ENCODE data around the gene TBX1.

DNA sequence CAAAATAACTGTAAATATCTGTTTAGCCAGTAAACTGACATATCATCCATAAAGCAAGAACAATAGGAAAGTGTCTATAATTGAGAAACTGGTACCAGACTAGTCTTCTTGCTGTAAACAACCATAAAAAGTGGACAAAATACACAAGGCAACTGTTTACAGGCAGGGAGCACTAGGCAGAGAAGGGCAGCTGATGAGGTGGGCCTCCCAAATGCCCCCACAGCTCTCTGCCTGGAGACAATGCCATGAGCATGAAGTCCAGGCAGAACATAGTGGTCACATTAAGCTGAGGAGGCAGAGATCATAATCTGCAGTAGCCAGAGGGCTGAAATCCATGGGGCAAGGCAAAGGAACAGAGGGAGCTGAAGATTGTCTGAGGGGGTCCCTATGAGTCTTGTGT, 30.7 kb downstream of the TBX1 start:
- TF ChIP-seq POLR2A (IDR thresholded peaks at IDR 0.05) (no peak), POLR2AphosphoS5 (IDR thresholded peaks at IDR 0.05) (no peak)
- TF ChIP-seq, protein P1, sequence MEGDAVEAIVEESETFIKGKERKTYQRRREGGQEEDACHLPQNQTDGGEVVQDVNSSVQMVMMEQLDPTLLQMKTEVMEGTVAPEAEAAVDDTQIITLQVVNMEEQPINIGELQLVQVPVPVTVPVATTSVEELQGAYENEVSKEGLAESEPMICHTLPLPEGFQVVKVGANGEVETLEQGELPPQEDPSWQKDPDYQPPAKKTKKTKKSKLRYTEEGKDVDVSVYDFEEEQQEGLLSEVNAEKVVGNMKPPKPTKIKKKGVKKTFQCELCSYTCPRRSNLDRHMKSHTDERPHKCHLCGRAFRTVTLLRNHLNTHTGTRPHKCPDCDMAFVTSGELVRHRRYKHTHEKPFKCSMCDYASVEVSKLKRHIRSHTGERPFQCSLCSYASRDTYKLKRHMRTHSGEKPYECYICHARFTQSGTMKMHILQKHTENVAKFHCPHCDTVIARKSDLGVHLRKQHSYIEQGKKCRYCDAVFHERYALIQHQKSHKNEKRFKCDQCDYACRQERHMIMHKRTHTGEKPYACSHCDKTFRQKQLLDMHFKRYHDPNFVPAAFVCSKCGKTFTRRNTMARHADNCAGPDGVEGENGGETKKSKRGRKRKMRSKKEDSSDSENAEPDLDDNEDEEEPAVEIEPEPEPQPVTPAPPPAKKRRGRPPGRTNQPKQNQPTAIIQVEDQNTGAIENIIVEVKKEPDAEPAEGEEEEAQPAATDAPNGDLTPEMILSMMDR (IDR thresholded peaks at IDR 0.05): no peak
